Epithelial cell of proximal tubule (primary cell): ENCODE data around the gene LAPTM5. TPM values are rescaled to one million over a fixed set of nuclear protein-coding genes. Genes with fewer than 3 reads are reported as not detected.
"Not testable (repeated sequence)": the region's sequence is repeated elsewhere in the genome, so short reads cannot be mapped to it uniquely, and the experiment has no call there.

Source experiments
- DNase-seq: peaks from one replicate; pipeline ENCODE4 v3.0.0-alpha.2; 2011; ENCODE audit warnings: low read depth
- H3K4me3 ChIP-seq: 2 replicates; pipeline ENCODE4 v1.5.1; 2011; ENCODE audit warnings: low read depth, mild to moderate bottlenecking, low read length
- total RNA-seq: library from RNA; depleted of rRNA; stranded (reverse); fragments of >200 nt; gene quantifications from 2 replicates; pipeline ENCODE4 v1.2.3, GENCODE V29; 2015
- TF ChIP-seq, protein P1 (sequence below): conservative IDR thresholded peaks from 2 replicates; pipeline ENCODE4 v1.5.1; 2012; ENCODE audit warnings: low read depth, mild to moderate bottlenecking, low read length

The LAPTM5 gene
- total RNA-seq, 1 donor from 2014 or later = 2.4 TPM

DNA sequence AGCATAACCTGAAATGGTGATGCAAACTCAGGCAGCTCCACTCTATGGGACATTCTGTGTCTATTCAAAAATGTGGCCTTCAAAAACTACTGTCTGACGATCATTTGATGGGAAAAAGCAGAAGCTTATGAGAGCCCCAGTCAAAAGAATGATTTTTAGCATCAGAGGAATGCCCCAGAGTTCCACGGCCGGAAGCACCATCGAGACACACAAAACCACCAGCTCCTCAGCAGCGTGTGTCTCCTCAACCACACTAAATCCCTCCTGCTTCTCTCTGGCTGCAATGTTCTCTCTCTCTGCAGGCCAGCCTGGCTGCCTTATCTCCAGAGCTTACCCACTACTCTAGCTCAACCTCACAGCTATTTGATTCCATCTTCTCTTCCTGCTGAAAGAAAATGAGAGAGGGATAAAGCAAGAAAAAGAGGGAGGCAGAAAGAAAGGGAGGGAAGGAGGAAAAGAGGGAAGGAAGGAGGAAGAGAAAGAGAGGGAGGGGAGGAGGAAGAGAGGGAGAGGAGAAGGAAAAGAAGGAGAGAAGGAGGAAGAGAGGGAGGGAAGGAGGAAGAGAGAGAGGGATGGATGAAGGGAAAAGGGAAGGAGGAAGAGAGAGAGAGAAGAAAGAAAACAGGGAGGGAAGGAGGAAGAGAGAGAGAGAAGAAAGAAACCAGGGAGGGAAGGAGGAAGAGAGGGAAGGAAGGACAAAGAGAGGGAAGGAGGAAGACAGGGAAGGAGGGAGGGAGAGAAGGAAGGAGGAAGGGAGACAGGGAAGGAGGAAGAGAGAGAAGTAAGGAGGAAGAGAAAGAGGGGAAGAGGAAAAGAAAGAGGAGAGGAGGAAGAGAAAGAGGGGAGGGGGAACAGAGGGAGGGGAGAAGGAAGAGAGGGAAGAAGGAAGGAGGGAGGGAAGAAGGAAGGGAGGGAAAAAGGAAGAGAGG, 33.5 kb upstream of the LAPTM5 start:
- no peak for DNase-seq

GRCh38 chr1:30790256-30790525, 32.6 kb upstream of the LAPTM5 start:
- not testable (repeated sequence) for DNase-seq, H3K4me3 ChIP-seq

More for the DNA sequence above, 33.5 kb upstream of the LAPTM5 start:
- TF ChIP-seq, protein P1, sequence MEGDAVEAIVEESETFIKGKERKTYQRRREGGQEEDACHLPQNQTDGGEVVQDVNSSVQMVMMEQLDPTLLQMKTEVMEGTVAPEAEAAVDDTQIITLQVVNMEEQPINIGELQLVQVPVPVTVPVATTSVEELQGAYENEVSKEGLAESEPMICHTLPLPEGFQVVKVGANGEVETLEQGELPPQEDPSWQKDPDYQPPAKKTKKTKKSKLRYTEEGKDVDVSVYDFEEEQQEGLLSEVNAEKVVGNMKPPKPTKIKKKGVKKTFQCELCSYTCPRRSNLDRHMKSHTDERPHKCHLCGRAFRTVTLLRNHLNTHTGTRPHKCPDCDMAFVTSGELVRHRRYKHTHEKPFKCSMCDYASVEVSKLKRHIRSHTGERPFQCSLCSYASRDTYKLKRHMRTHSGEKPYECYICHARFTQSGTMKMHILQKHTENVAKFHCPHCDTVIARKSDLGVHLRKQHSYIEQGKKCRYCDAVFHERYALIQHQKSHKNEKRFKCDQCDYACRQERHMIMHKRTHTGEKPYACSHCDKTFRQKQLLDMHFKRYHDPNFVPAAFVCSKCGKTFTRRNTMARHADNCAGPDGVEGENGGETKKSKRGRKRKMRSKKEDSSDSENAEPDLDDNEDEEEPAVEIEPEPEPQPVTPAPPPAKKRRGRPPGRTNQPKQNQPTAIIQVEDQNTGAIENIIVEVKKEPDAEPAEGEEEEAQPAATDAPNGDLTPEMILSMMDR = no peak
- H3K4me3 ChIP-seq = no peak overlapping the region

GRCh38 chr1:30789388-30790255, 32.0 kb upstream of the LAPTM5 start:
- no peak for DNase-seq
- TF ChIP-seq, protein P1 = no peak
- no peak overlapping the region for H3K4me3 ChIP-seq

DNA sequence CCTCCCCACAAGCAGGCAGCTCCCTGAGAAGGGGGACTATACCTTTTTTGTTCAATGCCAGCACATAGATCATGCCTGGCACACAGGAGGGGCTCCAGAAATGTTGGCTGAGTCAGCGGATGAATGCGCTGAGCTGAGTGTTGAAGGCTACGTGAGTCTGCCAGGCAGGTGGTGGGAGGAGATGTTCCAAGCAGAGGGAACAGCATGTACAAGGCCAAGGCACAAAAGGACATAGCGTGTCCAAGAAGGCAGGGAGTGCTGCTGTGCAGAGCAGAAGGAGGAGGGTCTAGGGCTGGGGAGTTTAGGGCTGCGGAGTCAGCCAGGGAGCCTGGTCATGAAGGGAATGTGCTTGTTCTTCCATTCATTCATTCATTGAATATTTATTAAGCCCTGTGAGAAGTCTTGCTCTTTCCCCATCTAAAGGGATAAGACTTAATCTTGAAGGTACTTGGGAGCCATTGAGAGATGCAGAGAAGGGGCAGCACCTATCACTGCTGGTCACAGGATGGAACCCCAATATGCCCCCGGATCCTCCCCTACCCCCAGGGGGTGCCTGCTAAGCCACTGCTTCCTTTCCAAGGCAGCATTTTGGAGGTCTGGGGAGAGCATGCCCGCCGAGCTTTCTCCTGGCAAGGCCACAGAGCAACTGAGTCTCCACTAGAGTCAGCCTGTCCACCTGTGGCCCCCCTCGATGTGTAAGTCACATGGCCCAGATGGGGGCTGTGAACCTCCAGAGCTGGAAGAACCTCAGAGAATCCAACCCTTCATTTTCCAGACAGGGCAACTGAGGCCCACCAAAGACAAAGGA, 31.2 kb upstream of the LAPTM5 start:
- TF ChIP-seq, protein P1 = no peak
- no peak for DNase-seq
- no peak overlapping the region for H3K4me3 ChIP-seq

DNA sequence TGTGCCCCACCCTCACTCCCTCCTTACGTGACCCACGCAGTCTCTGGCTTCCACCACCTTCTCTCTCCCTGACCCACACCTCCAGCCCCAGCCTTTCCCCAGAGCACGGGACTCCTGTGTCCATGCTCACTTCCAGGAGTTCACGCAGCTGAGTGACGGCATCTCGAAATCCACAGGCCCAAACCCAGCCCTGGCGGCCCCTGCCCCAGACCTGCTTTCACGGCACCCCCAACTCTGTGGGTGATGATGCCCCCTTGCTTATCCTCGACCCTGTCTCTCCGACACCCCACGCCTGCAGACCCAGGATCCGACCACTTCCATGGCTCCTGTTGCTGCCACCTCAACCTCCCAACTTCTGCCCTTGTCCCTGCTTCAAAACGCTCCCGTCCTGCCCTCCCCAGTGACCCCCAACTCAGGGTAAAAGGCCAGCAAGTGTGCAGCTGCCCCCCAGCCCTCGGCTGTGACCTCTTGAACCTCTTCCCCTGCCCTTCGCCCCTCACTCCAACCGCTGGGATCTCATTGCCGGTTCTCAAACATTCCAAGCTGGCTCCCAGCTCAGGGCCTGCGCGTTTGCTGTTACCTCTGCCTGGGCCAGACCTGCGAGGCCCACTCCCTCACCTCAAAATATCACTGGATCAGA, 30.4 kb upstream of the LAPTM5 start:
- H3K4me3 ChIP-seq = no peak overlapping the region
- no peak for DNase-seq
- TF ChIP-seq, protein P1 = no peak

DNA sequence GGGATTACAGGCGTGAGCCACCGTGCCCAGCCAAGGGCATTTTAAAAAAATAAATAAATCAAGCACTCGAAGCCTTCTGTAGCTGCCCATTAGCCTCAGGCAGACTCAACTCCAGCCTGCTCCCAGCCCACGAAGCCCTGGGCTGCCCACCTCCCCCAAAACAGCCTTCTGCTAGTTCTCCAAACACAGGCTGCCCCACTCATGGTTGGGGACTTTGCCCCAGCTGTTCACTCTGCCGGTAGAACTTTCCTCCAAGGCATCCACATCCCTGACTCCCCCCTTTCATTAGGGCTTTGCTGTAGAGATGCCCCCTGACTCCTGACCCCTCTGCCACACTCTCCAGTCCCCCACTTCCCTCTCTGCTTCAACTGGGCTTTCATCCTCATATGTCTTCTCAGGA, 29.7 kb upstream of the LAPTM5 start:
- no peak overlapping the region for H3K4me3 ChIP-seq
- TF ChIP-seq, protein P1 = no peak
- no peak for DNase-seq
